ENCODE measurements around the gene BPGM.

Gene BPGM

GRCh38 chr7:134703782-134704181, 57.1 kb downstream of the BPGM start:
- Histone ChIP-seq H3K4me2 (ENCODE audit: low read length) (no peak overlapping the region), H3K9me3 (ENCODE audit: low read length) (no peaks in the 10 kb centered on the region), H3K4me3 (ENCODE audit: low read depth, low read length, poor library complexity, severe bottlenecking) (no peak overlapping the region), H3K36me3 (ENCODE audit: insufficient read depth, low read length) (no peaks in the 10 kb centered on the region), H3K27ac (ENCODE audit: low read depth, low read length, poor library complexity, severe bottlenecking) (no peak overlapping the region), H3K4me1 (ENCODE audit: insufficient read depth, low read length, severe bottlenecking) (no peaks in the 10 kb centered on the region), H3K79me2 (ENCODE audit: insufficient read depth, low read length) (no peaks in the 10 kb centered on the region), H3F3A (ENCODE audit: insufficient read depth, low read length) (no peaks in the 10 kb centered on the region), H3K9ac (ENCODE audit: low read length) (no peak overlapping the region), H4K20me1 (ENCODE audit: insufficient read depth, low read length) (no peaks in the 10 kb centered on the region), H2AFZ (ENCODE audit: low read length) (no peak overlapping the region), H3K27me3 (ENCODE audit: insufficient read depth, low read length) (peaks cover 6% of the 10 kb centered on the region), H3K9me2 (ENCODE audit: low read depth, low read length) (no peaks in the 10 kb centered on the region)
- no peak for TF ChIP-seq CTCF (IDR thresholded peaks at IDR 0.05; ENCODE audit: low read length)
- TF ChIP-seq EZH2 (IDR thresholded peaks at IDR 0.05; ENCODE audit: borderline replicate concordance, low read length) = no peak

DNA sequence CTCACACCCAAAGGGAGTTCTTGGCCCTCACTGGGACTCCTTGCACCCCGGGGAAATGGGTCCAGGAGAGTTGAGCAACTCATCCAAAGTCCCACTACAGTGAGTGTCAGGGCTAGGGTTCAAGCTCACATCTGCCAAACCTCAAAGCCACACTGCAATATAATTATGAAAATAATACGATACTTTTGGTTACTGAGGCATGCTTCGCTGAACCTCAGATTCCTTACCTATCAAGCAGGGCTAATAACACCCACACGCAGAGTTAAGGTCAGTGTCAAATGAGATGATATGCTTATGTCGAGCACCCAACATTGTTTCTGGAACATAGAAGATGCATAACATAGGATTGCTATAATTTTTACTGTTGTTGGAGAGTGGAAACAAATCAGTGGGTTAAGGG, 58.2 kb downstream of the BPGM start:
- H4K20me1 ChIP-seq (ENCODE audit: insufficient read depth, low read length) = no peaks in the 10 kb centered on the region
- H2AFZ ChIP-seq (ENCODE audit: low read length) = no peak overlapping the region
- H3K27me3 ChIP-seq (ENCODE audit: insufficient read depth, low read length) = peaks cover 6% of the 10 kb centered on the region

DNA sequence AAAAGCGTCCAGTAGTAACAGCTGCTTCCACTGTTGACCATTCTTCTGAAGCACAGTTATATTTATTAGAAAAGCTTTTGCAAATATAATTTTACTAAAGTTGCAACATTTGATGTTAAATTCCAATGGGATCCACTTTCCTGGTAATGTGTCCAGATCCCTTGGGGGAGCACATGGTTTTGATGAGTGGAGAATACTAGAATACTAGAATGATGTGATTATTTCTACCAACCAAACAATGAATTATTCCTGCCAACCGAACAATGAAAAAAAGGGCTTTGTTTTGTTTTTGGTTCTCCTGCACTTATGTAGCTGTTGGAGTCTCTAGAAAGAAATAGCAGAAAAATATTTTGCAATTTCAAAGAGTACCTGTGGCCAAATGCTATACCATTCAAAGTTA, 59.1 kb downstream of the BPGM start:
- H4K20me1 ChIP-seq (ENCODE audit: insufficient read depth, low read length) = no peaks in the 10 kb centered on the region
- no peak overlapping the region for H3K27ac ChIP-seq (ENCODE audit: low read depth, low read length, poor library complexity, severe bottlenecking)
- no peaks in the 10 kb centered on the region for H3K4me1 ChIP-seq (ENCODE audit: insufficient read depth, low read length, severe bottlenecking)
- no peaks in the 10 kb centered on the region for H3K9me2 ChIP-seq (ENCODE audit: low read depth, low read length)
- no peak overlapping the region for H3K4me3 ChIP-seq (ENCODE audit: low read depth, low read length, poor library complexity, severe bottlenecking)
- no peaks in the 10 kb centered on the region for H3F3A ChIP-seq (ENCODE audit: insufficient read depth, low read length)
- H2AFZ ChIP-seq (ENCODE audit: low read length) = no peak overlapping the region
- no peaks in the 10 kb centered on the region for H3K79me2 ChIP-seq (ENCODE audit: insufficient read depth, low read length)
- no peaks in the 10 kb centered on the region for H3K9me3 ChIP-seq (ENCODE audit: low read length)
- TF ChIP-seq CTCF (IDR thresholded peaks at IDR 0.05; ENCODE audit: low read length) (no peak), EZH2 (IDR thresholded peaks at IDR 0.05; ENCODE audit: borderline replicate concordance, low read length) (no peak)
- H3K4me2 ChIP-seq (ENCODE audit: low read length) = no peak overlapping the region
- peaks cover 6% of the 10 kb centered on the region for H3K27me3 ChIP-seq (ENCODE audit: insufficient read depth, low read length)
- H3K36me3 ChIP-seq (ENCODE audit: insufficient read depth, low read length) = no peaks in the 10 kb centered on the region
- H3K9ac ChIP-seq (ENCODE audit: low read length) = no peak overlapping the region

More for the DNA sequence above, 58.2 kb downstream of the BPGM start:
- H3K79me2 ChIP-seq (ENCODE audit: insufficient read depth, low read length) = no peaks in the 10 kb centered on the region
- H3K27ac ChIP-seq (ENCODE audit: low read depth, low read length, poor library complexity, severe bottlenecking) = no peak overlapping the region
- H3K4me2 ChIP-seq (ENCODE audit: low read length) = no peak overlapping the region
- no peaks in the 10 kb centered on the region for H3K36me3 ChIP-seq (ENCODE audit: insufficient read depth, low read length)
- H3K9ac ChIP-seq (ENCODE audit: low read length) = no peak overlapping the region
- no peak overlapping the region for H3K4me3 ChIP-seq (ENCODE audit: low read depth, low read length, poor library complexity, severe bottlenecking)
- H3F3A ChIP-seq (ENCODE audit: insufficient read depth, low read length) = no peaks in the 10 kb centered on the region
- TF ChIP-seq EZH2 (IDR thresholded peaks at IDR 0.05; ENCODE audit: borderline replicate concordance, low read length) (no peak), CTCF (IDR thresholded peaks at IDR 0.05; ENCODE audit: low read length) (no peak)
- no peaks in the 10 kb centered on the region for H3K4me1 ChIP-seq (ENCODE audit: insufficient read depth, low read length, severe bottlenecking)
- H3K9me3 ChIP-seq (ENCODE audit: low read length) = no peaks in the 10 kb centered on the region
- H3K9me2 ChIP-seq (ENCODE audit: low read depth, low read length) = no peaks in the 10 kb centered on the region
